ENCODE measurements around the gene GPR55.

Gene GPR55

DNA sequence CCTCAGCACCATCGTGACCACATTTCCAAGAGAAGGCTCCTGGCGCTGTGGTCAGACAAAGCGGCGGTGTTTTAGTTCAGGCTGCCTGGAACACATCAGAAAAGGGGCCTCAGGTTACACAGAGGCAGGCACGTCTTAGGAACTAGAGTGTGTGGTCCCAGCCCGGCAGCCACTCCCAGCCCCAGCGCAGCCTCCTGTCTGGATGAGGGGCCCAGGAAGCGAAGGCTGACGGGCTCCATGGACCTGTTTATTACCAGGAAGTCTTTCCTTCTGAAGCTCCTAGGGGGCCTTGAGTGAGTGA, 10.0 kb upstream of the GPR55 start:
- no peak for DNase-seq (ENCODE audit: extremely low read depth in 1 of 2, low read depth in 1 of 2)

DNA sequence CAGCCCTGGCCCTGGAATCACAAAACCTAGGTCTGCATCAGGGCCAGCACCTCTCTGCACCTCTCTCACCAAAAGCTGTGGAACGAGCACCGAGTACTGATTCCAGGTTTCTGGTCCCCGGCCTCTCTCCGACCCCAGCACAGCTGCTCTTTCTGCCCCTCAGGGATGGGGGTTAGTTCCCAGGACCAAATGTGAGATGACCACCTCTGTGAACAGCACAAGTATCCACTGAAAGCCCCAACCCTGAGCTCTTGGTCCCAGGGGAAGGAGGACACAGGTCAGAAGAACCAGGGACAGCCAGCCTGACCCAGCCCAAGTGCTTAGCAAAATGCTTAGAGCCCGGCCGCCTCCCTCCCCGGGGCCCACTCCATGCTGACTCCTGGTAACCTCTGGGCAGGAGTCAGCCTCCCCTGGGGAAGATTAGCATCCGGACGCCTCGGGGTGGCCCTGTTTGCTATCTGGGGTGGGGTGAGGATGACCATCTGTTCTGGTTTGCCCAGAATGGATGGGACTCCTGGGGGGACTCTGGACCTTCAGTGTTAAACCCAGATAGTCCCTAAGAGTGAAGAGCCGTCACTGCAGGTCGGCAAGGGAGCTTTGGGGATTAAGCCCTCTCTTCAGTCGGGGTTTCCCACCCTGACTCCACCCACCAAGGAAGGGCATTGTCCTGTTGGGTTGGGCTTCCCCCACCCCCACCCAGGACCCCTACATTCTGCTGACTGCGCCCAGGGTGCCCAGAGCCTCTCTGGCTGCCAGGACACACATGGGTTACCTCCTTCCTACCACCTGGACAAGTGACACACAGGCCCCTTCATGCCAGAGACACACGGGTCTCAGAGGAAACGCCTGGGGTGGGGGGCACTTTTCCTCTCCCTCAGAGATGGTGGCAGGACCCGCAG, 9.4 kb upstream of the GPR55 start:
- no peak for DNase-seq (ENCODE audit: extremely low read depth in 1 of 2, low read depth in 1 of 2)

DNA sequence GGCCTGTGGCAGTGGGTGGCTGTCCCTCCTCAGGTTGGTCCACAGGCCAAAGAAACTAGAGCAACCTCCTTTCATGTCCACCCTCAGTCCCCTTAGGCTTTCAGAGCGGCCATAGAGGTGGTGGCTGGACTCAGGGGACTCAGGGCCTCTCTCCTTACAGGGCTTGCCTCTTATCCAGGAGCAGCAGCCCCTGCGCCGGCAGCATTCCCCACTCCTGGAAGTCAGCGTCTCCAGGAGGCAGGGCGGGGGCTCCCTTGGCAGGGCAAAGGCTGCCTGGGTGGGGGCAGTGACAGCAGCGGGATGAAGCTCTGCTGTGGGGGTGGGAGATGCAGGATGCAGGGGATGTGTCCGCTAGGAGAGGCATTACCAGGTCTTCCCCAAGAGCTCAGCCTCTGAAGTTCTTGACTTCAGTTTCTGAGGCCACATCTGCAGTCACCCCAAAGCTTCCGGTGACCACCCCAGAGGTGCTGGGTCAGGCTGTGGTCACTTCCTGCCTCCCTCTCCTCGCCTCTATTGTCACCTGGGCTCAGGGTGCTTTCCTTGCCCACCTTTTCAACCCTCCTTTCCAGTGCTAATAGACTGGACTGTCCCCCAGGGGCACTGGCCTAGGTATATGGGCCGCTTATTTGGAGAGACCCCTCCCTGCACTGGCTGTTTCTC, 8.6 kb upstream of the GPR55 start:
- DNase-seq (ENCODE audit: extremely low read depth in 1 of 2, low read depth in 1 of 2): no peak

DNA sequence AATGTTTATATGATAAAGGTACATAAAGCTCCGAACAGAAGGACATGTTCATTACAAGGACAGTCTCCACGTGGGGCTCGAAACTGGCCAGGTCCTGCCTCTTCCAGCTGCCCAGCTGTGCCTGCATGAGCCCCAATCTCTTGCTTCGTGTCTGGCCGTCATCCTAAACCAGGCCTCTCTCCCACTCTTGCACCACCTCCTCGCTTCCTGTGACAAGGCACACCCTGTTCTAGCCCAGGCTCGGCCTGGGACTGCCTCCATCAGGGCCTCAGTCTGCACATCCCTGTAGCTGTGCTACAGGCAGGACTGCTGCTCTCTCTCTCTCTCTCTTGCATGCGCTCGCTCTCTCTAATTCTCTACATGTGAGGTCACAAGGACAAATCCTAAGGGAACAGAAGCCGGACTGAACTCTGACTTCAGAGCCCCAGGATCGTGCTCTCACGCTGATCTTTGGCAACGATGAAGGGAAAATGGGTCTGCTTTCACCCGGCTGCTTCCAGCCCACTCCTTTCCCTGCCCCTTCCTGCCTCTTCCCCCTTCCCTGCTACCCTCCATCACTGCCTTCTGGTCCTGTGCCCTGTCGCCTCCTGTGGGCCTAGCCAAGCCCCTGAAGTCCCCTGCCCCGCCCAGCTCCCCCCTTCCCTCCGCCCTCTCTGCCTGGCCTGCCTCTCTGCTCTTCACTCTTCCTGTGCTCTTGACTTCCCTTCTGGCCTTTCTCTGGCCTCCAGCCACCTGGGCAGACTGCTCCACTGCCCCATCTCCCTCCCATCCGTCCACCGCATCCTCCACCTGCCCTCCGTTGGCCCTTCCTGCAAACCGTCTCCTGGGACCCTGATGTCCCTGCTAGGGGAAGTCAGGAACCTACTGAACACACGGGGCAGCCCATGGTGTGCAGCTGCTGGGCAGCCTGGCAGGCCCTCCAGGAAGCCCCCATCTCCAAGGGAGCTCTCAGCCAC, 7.8 kb upstream of the GPR55 start:
- no peak for DNase-seq (ENCODE audit: extremely low read depth in 1 of 2, low read depth in 1 of 2)

DNA sequence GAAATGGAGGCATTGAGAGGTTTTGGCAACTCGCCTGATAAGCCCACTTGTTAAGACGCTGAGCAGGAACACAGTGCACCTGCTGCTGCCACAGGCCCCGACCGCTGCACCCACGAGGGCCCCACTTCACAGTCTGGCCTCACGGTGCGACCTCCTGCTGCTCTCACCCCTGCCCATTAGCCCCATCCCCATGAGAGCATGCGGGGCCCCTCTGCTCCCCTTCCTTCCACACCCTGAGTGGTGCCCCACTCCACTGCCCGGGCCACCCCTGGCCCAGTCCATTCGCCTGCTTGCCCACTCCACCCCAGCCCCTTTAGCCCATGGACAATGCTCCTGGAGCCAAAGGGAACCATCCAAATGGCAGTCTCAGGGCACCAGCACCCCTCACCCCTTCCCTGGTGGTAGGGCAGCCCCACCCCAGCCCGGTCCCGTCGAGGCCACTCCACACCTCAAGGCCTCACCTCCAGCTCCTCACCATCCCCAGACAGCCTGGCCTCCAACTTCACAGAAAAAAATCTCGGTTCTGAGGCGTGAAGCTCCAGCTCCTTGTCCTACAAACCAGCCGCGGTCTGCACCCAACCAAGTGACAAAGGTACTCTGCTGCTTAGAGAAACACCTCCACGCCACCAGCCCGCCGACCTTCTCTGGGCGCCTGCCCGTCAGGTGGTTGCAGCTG, 6.7 kb upstream of the GPR55 start:
- no peak for DNase-seq (ENCODE audit: extremely low read depth in 1 of 2, low read depth in 1 of 2)

DNA sequence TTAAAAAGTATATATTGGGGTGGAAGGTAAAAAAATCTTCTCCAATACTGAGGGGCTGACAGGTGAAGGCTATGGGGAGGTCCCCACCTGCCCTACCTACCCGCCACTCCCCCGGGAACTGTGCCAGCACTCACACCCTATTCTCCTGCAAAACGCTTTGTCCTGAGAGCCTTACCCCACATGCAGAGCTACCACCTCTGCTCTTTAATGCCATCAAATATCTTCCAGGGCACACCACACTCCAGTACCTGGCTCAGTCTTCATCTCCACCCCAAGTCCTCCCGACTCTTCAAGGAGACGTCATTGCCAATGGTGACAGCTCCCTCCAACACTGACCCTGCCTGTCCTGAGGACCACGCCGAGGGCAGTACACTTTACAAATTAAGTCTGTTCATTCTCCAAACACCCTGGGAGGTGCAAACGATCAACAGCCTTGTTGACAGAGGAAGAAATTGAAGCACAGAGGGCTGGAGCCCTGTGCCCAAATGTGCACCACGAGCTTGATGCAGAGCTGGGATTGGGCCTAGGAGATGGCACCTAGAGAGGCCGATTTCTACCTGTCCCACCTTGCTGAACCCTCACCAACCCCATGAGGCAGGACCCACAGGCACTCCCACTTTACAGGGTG, 6.0 kb upstream of the GPR55 start:
- DNase-seq (ENCODE audit: extremely low read depth in 1 of 2, low read depth in 1 of 2): no peak

DNA sequence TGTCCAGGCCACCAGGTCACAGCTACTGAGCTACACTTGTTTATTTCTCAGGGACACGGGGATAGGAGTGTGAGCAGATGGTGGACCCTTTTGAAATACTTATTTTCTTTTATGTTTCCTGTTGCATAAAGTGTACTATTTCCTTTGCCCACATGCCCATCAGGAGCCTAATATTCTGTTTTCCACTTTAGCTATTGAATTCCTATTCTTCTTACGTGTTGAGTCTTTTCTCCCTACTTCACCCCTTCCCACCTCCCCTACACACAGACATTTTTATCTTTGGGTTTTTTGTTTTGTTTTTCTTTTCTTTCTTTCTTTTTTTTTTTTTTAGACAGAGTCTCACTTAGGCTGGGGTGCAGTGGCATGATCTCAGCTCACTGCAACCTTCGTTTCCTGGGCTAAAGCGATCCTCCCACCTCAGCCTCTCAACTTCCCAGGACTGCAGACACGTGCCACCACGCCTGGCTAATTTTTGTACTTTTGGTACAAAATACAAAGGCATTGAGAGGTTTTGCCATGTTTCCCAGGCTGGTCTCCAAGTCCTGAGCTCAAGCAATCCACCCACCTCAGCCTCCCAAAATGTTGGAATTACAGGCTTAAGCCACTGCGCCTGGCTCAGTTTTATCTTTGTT, 5.2 kb upstream of the GPR55 start:
- no peak for DNase-seq (ENCODE audit: extremely low read depth in 1 of 2, low read depth in 1 of 2)

DNA sequence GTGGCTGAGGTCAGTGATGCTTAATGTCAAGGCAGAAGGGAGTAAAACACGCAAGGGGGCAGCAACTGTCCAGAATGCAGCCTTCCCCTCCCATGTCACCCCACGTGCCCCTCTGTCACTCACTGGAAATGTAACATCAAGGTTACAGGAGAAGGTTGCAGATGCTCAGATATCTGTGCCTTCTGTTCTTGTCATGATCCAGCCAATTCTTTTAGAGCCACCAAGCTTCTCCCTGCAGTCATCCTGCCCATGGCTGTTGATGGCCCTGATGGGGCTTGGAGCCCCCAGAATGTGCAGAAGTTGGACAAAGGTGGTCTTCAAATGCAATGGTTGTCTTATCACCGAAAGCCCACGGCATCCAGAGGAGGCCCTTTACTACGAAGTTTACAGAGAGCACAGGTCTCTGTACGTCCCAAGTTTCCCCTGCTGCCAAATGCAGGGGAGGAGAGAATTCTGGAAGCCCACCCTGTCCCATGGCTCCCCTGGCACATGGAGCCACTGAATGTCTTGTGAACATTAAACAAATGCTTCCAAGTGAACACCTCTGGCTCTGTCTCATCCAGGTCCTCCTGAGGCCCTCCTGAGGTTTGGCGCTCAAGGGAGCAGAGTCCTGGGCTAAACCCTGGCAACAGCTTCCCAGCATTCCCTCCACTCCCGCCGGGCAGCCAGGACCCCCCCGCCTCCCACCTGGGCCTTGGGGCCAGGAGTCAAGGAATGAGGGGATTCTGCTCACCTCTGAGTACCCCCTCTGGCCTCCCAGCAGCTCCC, 4.5 kb upstream of the GPR55 start:
- DNase-seq (ENCODE audit: extremely low read depth in 1 of 2, low read depth in 1 of 2): no peak

DNA sequence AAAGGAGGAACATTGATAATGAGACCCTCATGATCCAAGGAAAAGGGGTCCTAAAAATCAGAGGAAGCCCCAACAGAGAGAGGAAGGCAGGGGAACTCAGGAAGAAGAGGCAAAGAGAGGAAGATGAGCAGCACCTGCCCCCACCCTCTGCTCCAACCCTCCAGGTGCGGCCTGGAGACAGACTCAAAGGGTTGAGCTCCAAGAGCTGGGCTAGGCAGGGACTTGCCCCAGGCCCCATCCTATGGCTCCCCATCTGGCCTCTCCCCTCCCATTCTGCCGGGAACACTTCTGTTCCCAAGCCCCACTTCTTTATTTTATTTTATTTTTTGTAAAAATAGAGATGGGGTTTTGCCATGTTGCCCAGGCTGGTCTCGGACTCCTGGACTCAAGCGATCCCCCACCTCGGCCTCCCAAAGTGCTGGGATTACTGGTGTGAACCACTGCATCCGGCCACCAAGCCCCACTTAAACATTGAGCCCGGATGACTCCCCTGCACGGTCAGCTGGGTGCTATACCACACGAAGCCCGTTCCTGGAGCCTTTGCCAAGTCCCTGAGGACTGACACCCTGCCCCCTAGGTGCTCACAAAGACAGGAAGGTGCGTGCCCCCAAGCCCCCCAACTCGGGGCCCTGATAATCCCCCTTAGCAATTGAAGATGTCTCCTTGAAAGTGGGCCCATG, 3.8 kb upstream of the GPR55 start:
- no peak for DNase-seq (ENCODE audit: extremely low read depth in 1 of 2, low read depth in 1 of 2)

DNA sequence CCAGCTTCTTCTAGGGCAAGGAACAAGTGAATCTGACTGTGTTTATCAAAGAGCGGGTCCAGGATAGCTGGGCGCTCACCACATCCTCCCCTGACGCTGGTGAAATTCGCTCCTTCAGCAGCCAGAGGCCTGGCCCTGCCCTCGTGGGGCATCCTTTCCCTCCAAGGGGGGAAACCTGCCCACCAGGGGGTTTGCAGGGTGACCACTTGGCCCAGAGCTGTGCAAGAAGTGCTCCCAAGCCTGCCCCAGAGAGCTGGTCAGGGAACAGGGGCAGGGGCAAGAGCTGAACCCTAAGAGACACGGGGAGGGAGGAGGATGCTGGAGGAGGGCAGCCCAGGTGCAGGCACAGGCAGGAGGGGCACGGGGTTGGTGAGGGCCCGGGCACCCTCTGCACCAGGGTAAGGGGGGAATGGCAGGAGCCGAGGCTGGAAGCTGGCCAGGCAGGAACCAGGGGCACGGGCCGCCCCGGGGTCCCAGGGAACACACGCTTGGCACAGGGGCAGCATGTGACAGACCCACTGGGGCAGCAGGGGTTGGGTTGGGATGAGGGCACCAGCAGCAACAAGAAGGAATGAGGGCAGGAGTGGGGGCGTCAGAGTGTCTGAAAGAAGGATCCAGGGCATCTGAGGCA, 2.8 kb upstream of the GPR55 start:
- DNase-seq (ENCODE audit: extremely low read depth in 1 of 2, low read depth in 1 of 2): no peak

DNA sequence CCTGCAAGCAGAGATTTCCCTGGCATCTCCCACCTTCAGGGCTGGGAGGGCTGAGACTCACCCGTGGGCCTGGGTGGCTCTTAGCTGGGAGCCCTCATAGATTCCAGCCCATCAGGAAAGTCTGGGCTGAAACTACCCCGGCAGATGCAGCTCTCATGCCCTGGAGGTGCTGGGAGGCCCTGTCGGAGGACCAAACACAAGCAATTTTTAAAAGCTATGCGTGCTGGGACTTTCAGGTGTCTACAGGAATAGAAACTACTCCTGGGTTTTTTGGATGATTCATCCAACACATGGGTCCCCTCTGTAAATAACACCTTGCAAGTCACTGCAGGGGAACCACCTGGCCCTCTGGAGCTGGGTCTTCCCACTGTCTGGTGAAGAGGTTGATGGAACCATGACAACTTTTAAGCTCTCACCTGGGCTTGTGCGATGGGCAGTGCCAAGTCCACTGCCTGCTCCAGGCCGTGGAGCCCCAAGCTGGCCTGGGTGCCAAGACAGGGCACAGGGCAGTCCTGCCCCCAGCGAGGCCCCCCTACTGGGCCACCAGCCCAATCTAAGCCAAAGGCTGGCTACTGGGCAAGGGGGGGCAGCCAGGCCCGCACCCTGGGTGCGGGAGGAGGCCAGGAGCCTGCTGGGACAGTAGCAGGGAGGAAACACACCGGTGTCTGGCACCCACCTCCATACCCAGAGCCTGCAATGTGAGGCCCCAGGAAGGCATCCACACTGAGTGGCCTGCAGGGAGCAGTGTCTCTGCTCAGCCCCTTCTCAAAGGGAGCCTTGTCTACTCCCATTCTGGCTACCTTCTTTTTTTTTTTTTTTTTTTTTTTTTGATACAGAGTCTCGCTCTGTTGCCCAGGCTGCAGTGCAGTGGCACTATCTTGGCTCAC, 1.1 kb upstream of the GPR55 start:
- DNase-seq (ENCODE audit: extremely low read depth in 1 of 2, low read depth in 1 of 2): no peak

DNA sequence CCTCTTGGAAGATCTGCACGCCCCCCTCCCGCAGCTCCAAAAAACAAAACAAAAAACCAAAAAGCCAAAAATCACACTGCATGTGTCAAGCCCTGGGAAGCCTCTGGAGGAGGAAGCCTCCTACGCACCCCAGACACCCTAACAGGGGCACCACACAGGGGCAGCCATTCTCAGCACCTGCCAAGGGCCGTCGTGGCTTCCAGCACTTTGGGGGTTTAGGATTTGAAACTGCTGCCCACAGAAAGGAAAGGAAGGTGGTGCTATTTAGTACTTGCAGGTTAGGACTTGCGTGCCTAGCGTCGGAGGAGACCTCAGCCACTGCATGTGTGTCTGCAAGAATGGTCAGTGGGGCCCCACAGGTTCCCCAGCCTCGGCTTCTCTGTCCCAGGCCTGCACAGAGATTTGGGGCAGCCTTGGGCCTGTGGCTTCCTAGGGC, 419 bp upstream of the GPR55 start:
- no peak for DNase-seq (ENCODE audit: extremely low read depth in 1 of 2, low read depth in 1 of 2)

DNA sequence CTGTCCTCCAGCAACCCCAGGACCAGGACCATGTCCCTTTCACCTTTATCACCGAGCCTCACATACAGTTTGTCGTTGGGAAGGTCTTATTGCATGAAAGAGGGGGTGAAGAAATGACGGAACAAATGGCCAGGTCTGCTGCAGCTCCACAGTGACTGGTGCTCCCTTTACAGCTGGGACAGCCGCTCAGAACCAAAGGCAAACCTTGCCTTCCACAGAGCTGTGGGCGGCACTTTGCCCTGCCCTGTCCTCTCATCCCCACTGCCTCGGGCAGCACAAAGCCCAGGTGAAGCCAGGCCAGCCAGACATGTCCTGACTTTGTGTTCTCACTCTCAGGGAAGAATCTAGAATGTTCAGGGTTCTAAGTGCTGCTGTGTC, 961 bp downstream of the GPR55 start:
- DNase-seq (ENCODE audit: extremely low read depth in 1 of 2, low read depth in 1 of 2): no peak

DNA sequence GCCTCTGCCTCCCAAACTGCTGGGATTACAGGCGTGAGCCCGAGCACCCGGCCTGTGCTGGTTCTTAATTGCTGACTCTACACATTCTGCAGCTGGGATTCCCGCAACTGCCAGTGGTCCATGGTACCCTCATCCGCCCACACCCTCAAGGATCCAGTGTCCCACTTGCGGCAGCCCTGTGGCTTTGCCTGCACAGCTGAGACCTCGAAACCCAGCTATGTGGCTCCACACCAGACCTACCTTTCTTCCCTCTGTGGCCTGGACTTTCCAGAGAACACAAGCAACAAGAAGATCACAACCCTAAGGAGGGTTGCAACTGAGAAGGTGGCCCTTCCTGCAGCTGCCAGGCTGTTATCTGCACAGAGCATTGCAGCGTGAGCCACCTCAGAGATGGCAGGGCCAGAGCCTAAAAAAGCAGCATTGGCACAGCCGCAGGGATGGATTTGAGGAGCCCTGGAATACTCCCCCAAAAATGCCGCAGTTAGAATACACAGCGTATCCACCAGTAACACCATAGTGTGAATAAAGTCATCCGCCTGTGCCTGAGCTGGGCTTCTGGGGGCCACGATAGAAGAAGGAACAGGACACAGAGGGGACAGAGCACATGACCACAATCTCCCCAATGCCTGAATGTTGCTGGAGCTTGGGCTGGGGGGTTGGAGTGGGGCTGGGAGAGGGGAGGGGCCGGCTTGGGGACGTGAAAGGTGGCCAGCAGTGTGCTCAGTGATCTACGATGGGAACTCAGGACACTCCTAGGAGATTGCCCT, 1.9 kb downstream of the GPR55 start:
- no peak for DNase-seq (ENCODE audit: extremely low read depth in 1 of 2, low read depth in 1 of 2)

DNA sequence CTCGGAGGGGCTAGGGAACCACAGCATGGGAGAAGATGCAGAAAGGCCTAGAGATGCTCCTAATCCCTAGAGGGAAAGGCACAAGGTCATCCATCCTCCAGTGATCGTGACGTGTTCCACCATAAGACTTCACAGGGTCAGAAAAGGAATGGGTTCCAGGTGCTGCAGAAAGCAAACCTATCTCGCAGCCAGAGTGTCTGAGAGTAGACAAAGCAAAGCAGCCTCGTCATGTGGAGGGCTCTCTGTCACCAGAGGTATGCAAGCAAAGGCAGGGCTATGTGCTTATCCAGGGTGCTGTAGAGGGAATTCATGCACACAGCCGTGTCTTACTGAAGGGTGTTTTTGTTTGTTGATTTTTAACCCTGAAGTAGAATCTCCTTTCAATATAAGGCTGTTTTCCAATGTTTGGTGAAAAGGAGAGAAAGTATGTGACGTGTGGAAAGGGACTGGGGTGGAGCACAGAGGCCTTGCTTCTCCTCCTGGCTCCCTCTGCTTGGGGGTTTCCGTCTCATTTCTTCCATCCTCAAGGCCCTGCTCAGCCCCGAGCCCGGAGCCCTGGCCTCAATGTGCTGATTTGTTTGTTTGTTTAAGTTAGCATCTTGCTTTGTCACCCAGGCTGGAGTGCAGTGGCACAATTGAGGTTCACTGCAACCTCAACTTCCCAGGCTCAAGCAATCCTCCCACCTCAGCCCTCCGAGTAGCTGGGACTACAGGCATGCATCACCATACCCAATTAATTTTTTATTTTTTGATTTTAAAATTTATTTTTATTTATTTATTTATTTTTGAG, 3.0 kb downstream of the GPR55 start:
- no peak for DNase-seq (ENCODE audit: extremely low read depth in 1 of 2, low read depth in 1 of 2)

DNA sequence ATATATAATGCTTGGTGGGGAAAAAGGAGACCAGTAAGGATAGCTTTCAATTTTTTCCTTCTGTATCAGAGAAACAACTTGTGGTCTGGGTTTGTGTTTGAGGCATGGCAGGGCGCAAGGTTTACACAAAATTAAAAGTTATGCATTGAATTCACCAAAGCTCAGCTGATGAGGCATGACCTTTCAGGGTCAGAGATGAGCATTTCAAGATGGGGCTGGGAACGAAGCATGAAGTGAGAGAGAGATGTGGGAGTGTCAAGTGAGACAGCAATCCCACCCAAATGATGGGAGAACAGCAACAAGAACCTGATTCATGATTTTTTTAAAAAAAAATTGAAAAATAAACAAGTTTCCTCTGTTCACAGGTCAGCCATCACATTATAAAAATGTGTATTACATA, 4.9 kb downstream of the GPR55 start:
- DNase-seq (ENCODE audit: extremely low read depth in 1 of 2, low read depth in 1 of 2): no peak
